ENCODE results near the gene OXSR1. TPM values are rescaled to one million over a fixed set of nuclear protein-coding genes. Genes with fewer than 3 reads are reported as not detected.

The OXSR1 gene
- total and polyA plus RNA-seq, 2 of the 13 experiments (the other 11 are each of a cell fraction or from before 2014, with no cell fraction given) = 27.4 to 32.6 TPM

DNA sequence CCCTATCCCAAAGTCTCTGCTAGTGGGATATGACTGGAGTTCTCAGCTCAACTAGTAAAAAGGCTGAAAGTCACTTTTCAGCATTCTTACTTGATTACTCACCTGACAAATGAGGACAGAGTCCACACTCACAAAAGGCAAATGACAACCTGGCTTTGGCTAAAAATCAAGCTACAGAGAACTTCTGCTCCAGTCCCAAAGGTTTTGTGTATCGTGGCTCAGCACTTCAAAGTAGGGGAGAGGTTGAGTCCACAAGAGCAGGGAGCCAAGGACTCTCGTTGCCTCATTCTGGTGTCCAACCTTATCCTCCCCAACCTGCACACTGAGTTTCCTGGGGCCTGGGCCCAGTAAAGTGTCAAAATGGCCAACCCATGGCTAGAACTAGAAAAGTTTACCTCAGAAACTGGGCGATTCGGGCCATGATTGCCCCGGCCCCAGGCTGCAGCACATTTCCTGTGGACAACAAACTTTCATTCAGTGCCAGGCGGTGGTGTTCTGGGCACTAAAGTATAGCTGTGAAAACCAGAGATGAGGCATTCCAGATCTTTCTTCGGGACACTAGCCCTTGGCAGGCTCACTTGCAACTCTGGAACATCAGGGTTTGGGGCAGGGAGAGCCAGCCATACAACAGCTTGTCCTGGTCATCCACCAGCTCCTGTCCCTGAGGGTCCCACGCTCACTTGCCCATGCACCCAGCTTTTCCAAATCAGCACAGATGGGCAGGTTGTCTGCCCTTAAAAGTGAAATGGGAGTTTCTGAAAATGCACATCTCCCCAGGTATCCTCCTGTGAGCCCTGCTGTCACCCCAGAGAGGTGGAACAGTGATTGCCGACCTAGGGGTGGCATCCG lies 31.6 kb upstream of the OXSR1 start (continued):
- TF ChIP-seq, protein P1, sequence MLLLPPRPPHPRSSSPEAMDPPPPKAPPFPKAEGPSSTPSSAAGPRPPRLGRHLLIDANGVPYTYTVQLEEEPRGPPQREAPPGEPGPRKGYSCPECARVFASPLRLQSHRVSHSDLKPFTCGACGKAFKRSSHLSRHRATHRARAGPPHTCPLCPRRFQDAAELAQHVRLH (CRISPR knock-in tag; IDR thresholded peaks at IDR 0.05; ENCODE audit: borderline replicate concordance, low read depth) = peak; percentile 49; the same call in 1 of the 2 replicates
- TF ChIP-seq BHLHE40 (IDR thresholded peaks at IDR 0.05; ENCODE audit: low read length) = peak; percentile 21; the same call in 1 of the 2 replicates
- peak; percentile 79 for TF ChIP-seq TBL1XR1 (IDR thresholded peaks at IDR 0.05; ENCODE audit: borderline replicate concordance, low read length, partially characterized antibody)
- TF ChIP-seq YEATS2 (CRISPR knock-in tag; IDR thresholded peaks at IDR 0.05; ENCODE audit: borderline replicate concordance) = peak; percentile 25; the same call in 1 of the 2 replicates
- TF ChIP-seq ZNF10 (CRISPR knock-in tag; IDR thresholded peaks at IDR 0.05; ENCODE audit: borderline replicate concordance, low read depth) = no peak
- TF ChIP-seq ZNF557 (CRISPR knock-in tag; IDR thresholded peaks at IDR 0.05) = no peak
- TF ChIP-seq AHR (CRISPR knock-in tag; IDR thresholded peaks at IDR 0.05) = no peak
- no peak for TF ChIP-seq XRCC5 (optimal IDR thresholded peaks at IDR 0.05; ENCODE audit: low read length)
- no peak for TF ChIP-seq ZBTB42 (CRISPR knock-in tag; IDR thresholded peaks at IDR 0.05)
- no peak for TF ChIP-seq HOXA9 (CRISPR knock-in tag; IDR thresholded peaks at IDR 0.05; ENCODE audit: borderline replicate concordance)
- TF ChIP-seq PAF1 (CRISPR knock-in tag; IDR thresholded peaks at IDR 0.05) = 0 out of 2 replicates have a peak, but pooled peaks have one; percentile 11
- TF ChIP-seq, protein P2, sequence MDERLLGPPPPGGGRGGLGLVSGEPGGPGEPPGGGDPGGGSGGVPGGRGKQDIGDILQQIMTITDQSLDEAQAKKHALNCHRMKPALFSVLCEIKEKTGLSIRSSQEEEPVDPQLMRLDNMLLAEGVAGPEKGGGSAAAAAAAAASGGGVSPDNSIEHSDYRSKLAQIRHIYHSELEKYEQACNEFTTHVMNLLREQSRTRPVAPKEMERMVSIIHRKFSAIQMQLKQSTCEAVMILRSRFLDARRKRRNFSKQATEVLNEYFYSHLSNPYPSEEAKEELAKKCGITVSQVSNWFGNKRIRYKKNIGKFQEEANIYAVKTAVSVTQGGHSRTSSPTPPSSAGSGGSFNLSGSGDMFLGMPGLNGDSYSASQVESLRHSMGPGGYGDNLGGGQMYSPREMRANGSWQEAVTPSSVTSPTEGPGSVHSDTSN (CRISPR knock-in tag; IDR thresholded peaks at IDR 0.05) = no peak
- no peak for TF ChIP-seq ZNF34 (CRISPR knock-in tag; IDR thresholded peaks at IDR 0.05; ENCODE audit: borderline replicate concordance)
- TF ChIP-seq, protein P3, sequence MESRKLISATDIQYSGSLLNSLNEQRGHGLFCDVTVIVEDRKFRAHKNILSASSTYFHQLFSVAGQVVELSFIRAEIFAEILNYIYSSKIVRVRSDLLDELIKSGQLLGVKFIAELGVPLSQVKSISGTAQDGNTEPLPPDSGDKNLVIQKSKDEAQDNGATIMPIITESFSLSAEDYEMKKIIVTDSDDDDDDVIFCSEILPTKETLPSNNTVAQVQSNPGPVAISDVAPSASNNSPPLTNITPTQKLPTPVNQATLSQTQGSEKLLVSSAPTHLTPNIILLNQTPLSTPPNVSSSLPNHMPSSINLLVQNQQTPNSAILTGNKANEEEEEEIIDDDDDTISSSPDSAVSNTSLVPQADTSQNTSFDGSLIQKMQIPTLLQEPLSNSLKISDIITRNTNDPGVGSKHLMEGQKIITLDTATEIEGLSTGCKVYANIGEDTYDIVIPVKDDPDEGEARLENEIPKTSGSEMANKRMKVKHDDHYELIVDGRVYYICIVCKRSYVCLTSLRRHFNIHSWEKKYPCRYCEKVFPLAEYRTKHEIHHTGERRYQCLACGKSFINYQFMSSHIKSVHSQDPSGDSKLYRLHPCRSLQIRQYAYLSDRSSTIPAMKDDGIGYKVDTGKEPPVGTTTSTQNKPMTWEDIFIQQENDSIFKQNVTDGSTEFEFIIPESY (CRISPR knock-in tag; IDR thresholded peaks at IDR 0.05) = no peak; the same call in 1 of the 2 replicates
- TF ChIP-seq PAX8 (CRISPR knock-in tag; IDR thresholded peaks at IDR 0.05; ENCODE audit: borderline replicate concordance) = no peak
- TF ChIP-seq DR1 (CRISPR knock-in tag; IDR thresholded peaks at IDR 0.05) = no peak; the same call in 1 of the 2 replicates
- no peak for TF ChIP-seq CAMTA2 (CRISPR knock-in tag; IDR thresholded peaks at IDR 0.05; ENCODE audit: borderline replicate concordance)
- TF ChIP-seq EHMT2 (IDR thresholded peaks at IDR 0.05; ENCODE audit: borderline replicate concordance, low read depth, low read length) = no peak
- TF ChIP-seq, protein P4, sequence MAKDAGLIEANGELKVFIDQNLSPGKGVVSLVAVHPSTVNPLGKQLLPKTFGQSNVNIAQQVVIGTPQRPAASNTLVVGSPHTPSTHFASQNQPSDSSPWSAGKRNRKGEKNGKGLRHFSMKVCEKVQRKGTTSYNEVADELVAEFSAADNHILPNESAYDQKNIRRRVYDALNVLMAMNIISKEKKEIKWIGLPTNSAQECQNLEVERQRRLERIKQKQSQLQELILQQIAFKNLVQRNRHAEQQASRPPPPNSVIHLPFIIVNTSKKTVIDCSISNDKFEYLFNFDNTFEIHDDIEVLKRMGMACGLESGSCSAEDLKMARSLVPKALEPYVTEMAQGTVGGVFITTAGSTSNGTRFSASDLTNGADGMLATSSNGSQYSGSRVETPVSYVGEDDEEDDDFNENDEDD (CRISPR knock-in tag; IDR thresholded peaks at IDR 0.05; ENCODE audit: borderline replicate concordance) = no peak; the same call in 1 of the 2 replicates
- TF ChIP-seq, protein P5, sequence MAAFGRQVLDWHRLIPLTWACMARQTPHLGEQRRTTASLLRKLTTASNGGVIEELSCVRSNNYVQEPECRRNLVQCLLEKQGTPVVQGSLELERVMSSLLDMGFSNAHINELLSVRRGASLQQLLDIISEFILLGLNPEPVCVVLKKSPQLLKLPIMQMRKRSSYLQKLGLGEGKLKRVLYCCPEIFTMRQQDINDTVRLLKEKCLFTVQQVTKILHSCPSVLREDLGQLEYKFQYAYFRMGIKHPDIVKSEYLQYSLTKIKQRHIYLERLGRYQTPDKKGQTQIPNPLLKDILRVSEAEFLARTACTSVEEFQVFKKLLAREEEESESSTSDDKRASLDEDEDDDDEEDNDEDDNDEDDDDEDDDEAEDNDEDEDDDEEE (CRISPR knock-in tag; IDR thresholded peaks at IDR 0.05) = no peak
- TF ChIP-seq ZNF780A (CRISPR knock-in tag; IDR thresholded peaks at IDR 0.05) = no peak
- TF ChIP-seq POLR2G (IDR thresholded peaks at IDR 0.05; ENCODE audit: low read depth, low read length) = peak; percentile 78
- peak; percentile 80; the same call in 1 of the 2 replicates for TF ChIP-seq HMG20A (CRISPR knock-in tag; IDR thresholded peaks at IDR 0.05; ENCODE audit: borderline replicate concordance)
- TF ChIP-seq SALL2 (CRISPR knock-in tag; IDR thresholded peaks at IDR 0.05) = no peak
- TF ChIP-seq ZNF549 (CRISPR knock-in tag; IDR thresholded peaks at IDR 0.05) = no peak
